ENCODE measurements around the gene PAPSS1.

DNA sequence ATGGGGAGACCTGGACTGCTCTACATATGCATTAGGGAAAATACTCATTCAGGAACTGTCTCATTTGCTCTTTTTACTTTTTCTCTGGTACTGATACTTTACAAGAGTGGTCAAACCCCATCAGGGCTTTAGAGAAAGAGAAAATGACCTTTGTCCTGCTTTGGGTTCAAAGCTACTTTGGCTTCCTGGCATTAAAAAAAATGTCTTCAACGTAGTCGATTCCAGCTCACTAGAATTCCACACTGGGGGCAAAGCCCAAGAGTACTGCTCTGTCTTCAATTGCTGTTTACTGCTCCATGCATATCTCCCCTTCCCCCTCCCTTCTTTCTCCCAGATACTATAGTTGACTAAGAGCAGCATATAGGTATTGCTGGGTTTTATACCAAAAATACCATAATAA lies 98.0 kb downstream of the PAPSS1 start:
- TF ChIP-seq EZH2phosphoT487 (IDR thresholded peaks at IDR 0.05; ENCODE audit: insufficient read depth, low read depth) (no peak), EZH2 (IDR thresholded peaks at IDR 0.05; ENCODE audit: insufficient read depth, poor library complexity, severe bottlenecking) (no peak)

Measured in GM23248 (cell line).